CD4-positive, alpha-beta T cell (primary cell): ENCODE data around the gene POLD1. TPM values are rescaled to one million over a fixed set of nuclear protein-coding genes. Genes with fewer than 3 reads are reported as not detected.

Experiments used
- ATAC-seq: fragments of 200-7000 bp; cut with Tn5 transposase; one replicate; pipeline ENCODE4 v1.10.0; 2022; ENCODE audit warnings: mild to moderate bottlenecking; ENCODE audit not compliant: poor library complexity
- CTCF ChIA-PET: fragments of 350-600 bp; sonication (Branson Sonifier 250); formaldehyde crosslinking; loops from one replicate; lab custom pipeline; 2021; ENCODE audit warnings: antibody characterized with exemption, inconsistent platforms; lab: Charles Lee
- POLR2A ChIA-PET: fragments of 350-600 bp; sonication (Branson Sonifier 250); formaldehyde crosslinking; loops from one replicate; lab custom pipeline; 2021; ENCODE audit warnings: antibody characterized with exemption, inconsistent platforms; lab: Charles Lee
- DNase-seq, 14 experiments: peaks; one replicate each; pipeline ENCODE4 v3.0.0-alpha.2; 2013 to 2020; ENCODE audit warnings: mixed read lengths in 2 of 14
- H3K27ac ChIP-seq, 2 donors: one replicate each; pipeline versions ENCODE4 v1.5.1 to v1.7.0; 2013; ENCODE audit warnings: low read length in 2 of 2, low read depth in 1 of 2, mild to moderate bottlenecking in 1 of 2
- H3K27me3 ChIP-seq, 2 experiments: 1 replicate in 1 of 2; 2 replicates in 1 of 2; pipeline versions ENCODE4 v1.6.1 to v1.7.0; 2013; ENCODE audit warnings: low read length in 2 of 2, control low read depth in 1 of 2, mild to moderate bottlenecking in 1 of 2, moderate library complexity in 1 of 2; ENCODE audit not compliant: insufficient read depth in 2 of 2, control insufficient read depth in 1 of 2
- H3K36me3 ChIP-seq: one replicate; pipeline ENCODE4 v1.6.1; 2013; ENCODE audit warnings: low read length, control low read depth; ENCODE audit not compliant: insufficient read depth
- H3K4me1 ChIP-seq: one replicate; pipeline ENCODE4 v1.6.1; 2013; ENCODE audit warnings: low read length, control low read depth; ENCODE audit not compliant: insufficient read depth
- H3K4me3 ChIP-seq: one replicate; pipeline ENCODE4 v1.5.1; 2013; ENCODE audit warnings: mild to moderate bottlenecking, low read length, moderate library complexity
- H3K9me3 ChIP-seq, 2 experiments: 1 replicate in 1 of 2; 2 replicates in 1 of 2; pipeline versions ENCODE4 v1.6.1 to v1.7.0; 2013; ENCODE audit warnings: low read length in 2 of 2, mild to moderate bottlenecking in 2 of 2, control low read depth in 1 of 2, moderate library complexity in 1 of 2; ENCODE audit not compliant: control insufficient read depth in 1 of 2, insufficient read depth in 1 of 2
- H3K27ac Mint-ChIP-seq: one replicate; pipeline ENCODE4 v1.8.0; 2020; ENCODE audit warnings: mixed read lengths
- H3K27me3 Mint-ChIP-seq: one replicate; pipeline ENCODE4 v1.8.0; 2021; ENCODE audit warnings: mixed read lengths
- H3K36me3 Mint-ChIP-seq: one replicate; pipeline ENCODE4 v1.8.0; 2021; ENCODE audit warnings: low read depth, mixed read lengths
- H3K4me1 Mint-ChIP-seq: one replicate; pipeline ENCODE4 v1.8.0; 2021; ENCODE audit warnings: low read depth, mixed read lengths
- H3K4me3 Mint-ChIP-seq: one replicate; pipeline ENCODE4 v1.8.0; 2020; ENCODE audit warnings: mild to moderate bottlenecking, mixed read lengths
- H3K9me3 Mint-ChIP-seq: one replicate; pipeline ENCODE4 v1.8.0; 2020; ENCODE audit warnings: mixed read lengths
- CTCF ChIP-seq: fragments of 200-600 bp; IDR thresholded peaks from one replicate; pipeline ENCODE4 v1.8.0; 2022; ENCODE audit warnings: antibody characterized with exemption, mild to moderate bottlenecking
- intact Hi-C, 2 experiments: fragments of 100-400 bp; cut with DNase I in 1 of 2; cut with micrococcal nuclease in 1 of 2; formaldehyde crosslinking; loops; one replicate each; pipeline versions ENCODE4 v1.15.1 to v1.9.0; 2023 to 2025; cut with DNase I, micrococcal nuclease
- total RNA-seq, 174 experiments: library from RNA in 2 of 174; stranded (reverse) in 2 of 174; gene quantifications; one replicate each; pipeline ENCODE4 v1.2.3 and lab custom pipeline; 2021 to 2026

Gene POLD1
- total RNA-seq, 2 experiments from 2014 or later: 22.1 to 24.2 TPM

GRCh38 chr19:50465000-50465399, 80.9 kb downstream of the POLD1 start:
- H3K27me3 Mint-ChIP-seq: peaks cover 40% of the 10 kb centered on the region
- ChIA-PET POLR2A (no interaction called here), CTCF (no interaction called here)
- TF ChIP-seq CTCF: no peak
- no peak overlapping the region for H3K27ac ChIP-seq
- H3K36me3 Mint-ChIP-seq: no peaks in the 10 kb centered on the region
- H3K4me3 Mint-ChIP-seq: no peak overlapping the region
- H3K27me3 ChIP-seq: peaks cover 0 to 4% of the 10 kb centered on the region in 2 experiments
- ATAC-seq (no peak), DNase-seq (no peak)
- H3K4me1 Mint-ChIP-seq: no peaks in the 10 kb centered on the region
- no peak overlapping the region for H3K27ac Mint-ChIP-seq
- H3K9me3 Mint-ChIP-seq: no peaks in the 10 kb centered on the region
- peaks cover 5% of the 10 kb centered on the region for H3K4me1 ChIP-seq
- no peaks in the 10 kb centered on the region for H3K9me3 ChIP-seq
- H3K36me3 ChIP-seq: no peaks in the 10 kb centered on the region
- intact Hi-C loops: no loop called here
- H3K4me3 ChIP-seq: no peak overlapping the region

GRCh38 chr19:50465986-50466705, 82.0 kb downstream of the POLD1 start:
- no peak for ATAC-seq
- TF ChIP-seq CTCF: no peak
- H3K27me3 ChIP-seq: no peaks in the 10 kb centered on the region
- no peak overlapping the region for H3K27ac ChIP-seq
- no peaks in the 10 kb centered on the region for H3K9me3 ChIP-seq
- H3K4me1 Mint-ChIP-seq: no peaks in the 10 kb centered on the region
- intact Hi-C loops: no loop called here
- no peak overlapping the region for H3K27ac Mint-ChIP-seq
- peak in 1 of 14 experiments; percentile 9 for DNase-seq
- no peak overlapping the region for H3K4me3 ChIP-seq
- POLR2A ChIA-PET: no interaction called here
- H3K9me3 Mint-ChIP-seq: no peaks in the 10 kb centered on the region
- no peaks in the 10 kb centered on the region for H3K36me3 ChIP-seq
- CTCF ChIA-PET: no interaction called here
- H3K36me3 Mint-ChIP-seq: no peaks in the 10 kb centered on the region
- peaks cover 32% of the 10 kb centered on the region for H3K27me3 Mint-ChIP-seq
- H3K4me1 ChIP-seq: peaks cover 3% of the 10 kb centered on the region
- no peak overlapping the region for H3K4me3 Mint-ChIP-seq

GRCh38 chr19:50466706-50467039, 82.5 kb downstream of the POLD1 start:
- intact Hi-C loops: no loop called here
- H3K36me3 ChIP-seq: no peaks in the 10 kb centered on the region
- Mint-ChIP-seq H3K36me3 (no peaks in the 10 kb centered on the region), H3K27ac (no peak overlapping the region), H3K9me3 (no peaks in the 10 kb centered on the region), H3K4me1 (no peaks in the 10 kb centered on the region), H3K4me3 (no peak overlapping the region), H3K27me3 (peaks cover 27% of the 10 kb centered on the region)
- ChIA-PET POLR2A (no interaction called here), CTCF (no interaction called here)
- ATAC-seq: no peak
- H3K4me3 ChIP-seq: no peak overlapping the region
- no peaks in the 10 kb centered on the region for H3K27me3 ChIP-seq
- no peak for DNase-seq
- no peak overlapping the region for H3K27ac ChIP-seq
- H3K4me1 ChIP-seq: no peaks in the 10 kb centered on the region
- H3K9me3 ChIP-seq: no peaks in the 10 kb centered on the region
- TF ChIP-seq CTCF: no peak
